ENCODE results near the gene TMEM255B.

DNA sequence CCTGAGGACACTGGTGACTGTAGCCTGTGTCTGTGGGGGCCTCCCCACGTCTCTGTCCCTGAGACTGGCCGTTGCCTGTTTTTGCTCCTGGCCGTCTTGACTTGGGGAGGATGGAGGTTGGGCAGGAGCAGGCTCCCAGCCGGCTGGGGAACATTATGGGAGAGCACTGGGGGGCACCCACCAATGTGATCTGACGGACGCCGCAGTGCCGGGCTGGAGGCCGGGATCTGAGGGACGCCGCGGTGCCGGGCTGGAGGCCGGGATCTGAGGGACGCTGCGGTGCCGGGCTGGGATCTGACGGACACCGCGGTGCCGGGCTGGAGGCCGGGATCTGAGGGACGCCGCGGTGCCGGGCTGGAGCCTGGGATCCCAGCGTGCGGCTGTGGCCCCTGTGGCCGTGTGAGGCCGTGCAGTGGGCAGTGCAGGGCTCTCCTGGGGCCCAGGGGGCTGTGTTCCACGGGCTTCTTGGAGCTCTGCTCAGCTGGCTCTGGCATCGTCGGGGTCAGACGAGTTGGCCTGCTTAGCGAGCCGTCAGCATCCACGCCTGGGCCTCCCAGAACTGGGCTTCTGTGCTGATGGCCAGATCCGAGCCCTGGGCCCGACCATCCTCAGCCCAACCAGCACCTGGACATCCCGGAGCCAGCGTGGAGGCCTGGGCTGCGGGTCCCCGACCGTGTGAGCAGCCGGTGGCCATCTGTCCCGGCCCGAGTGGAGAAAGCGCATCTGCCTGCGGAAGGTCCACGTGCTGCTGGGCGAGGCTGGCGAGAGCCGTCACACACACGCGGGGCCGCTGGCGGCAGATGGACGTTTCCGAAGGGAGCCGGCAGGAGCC lies 59.0 kb downstream of the TMEM255B start:
- TF ChIP-seq, protein P1, sequence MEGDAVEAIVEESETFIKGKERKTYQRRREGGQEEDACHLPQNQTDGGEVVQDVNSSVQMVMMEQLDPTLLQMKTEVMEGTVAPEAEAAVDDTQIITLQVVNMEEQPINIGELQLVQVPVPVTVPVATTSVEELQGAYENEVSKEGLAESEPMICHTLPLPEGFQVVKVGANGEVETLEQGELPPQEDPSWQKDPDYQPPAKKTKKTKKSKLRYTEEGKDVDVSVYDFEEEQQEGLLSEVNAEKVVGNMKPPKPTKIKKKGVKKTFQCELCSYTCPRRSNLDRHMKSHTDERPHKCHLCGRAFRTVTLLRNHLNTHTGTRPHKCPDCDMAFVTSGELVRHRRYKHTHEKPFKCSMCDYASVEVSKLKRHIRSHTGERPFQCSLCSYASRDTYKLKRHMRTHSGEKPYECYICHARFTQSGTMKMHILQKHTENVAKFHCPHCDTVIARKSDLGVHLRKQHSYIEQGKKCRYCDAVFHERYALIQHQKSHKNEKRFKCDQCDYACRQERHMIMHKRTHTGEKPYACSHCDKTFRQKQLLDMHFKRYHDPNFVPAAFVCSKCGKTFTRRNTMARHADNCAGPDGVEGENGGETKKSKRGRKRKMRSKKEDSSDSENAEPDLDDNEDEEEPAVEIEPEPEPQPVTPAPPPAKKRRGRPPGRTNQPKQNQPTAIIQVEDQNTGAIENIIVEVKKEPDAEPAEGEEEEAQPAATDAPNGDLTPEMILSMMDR (conservative IDR thresholded peaks at IDR 0.05): no peak
- no peak for TF ChIP-seq EZH2 (IDR thresholded peaks at IDR 0.05; ENCODE audit: low read depth)
